ENCODE results near the gene PATJ.

PATJ gene

GRCh38 chr1:61873994-61874393, 131.7 kb downstream of the PATJ start (continued):
- TF ChIP-seq PRDM10 (tag by site-specific recombination; IDR thresholded peaks at IDR 0.05) (no peak), ZNF777 (tag by site-specific recombination; IDR thresholded peaks at IDR 0.05; ENCODE audit: borderline replicate concordance) (no peak), ZNF394 (tag by site-specific recombination; IDR thresholded peaks at IDR 0.05; ENCODE audit: borderline replicate concordance) (peak; percentile 84; the same call in 1 of the 2 replicates)

GRCh38 chr1:61875198-61875597, 132.9 kb downstream of the PATJ start:
- Histone ChIP-seq H3K4me3 (ENCODE audit: low read depth, low read length) (no peak overlapping the region), H3K27ac (ENCODE audit: extremely low read depth, low read depth, low read length) (no peak overlapping the region), H3K4me1 (ENCODE audit: control insufficient read depth, insufficient read depth, low read length) (no peaks in the 10 kb centered on the region), H3K36me3 (ENCODE audit: control insufficient read depth in 2 of 2, insufficient read depth in 1 of 2, low read length in 2 of 2) (peaks cover 6 to 33% of the 10 kb centered on the region in 2 experiments), H3K9me3 (ENCODE audit: control insufficient read depth, insufficient read depth, low read depth, low read length) (peaks cover 3% of the 10 kb centered on the region)
- ChIA-PET CTCF (interaction anchor here (1.1 kb wide), 1 partner anchor 1895 kb away, joined by 4 read pairs; no protein-coding TSS in a partner anchor), POLR2A (no interaction called here)
- no peak for TF ChIP-seq ZIC2 (tag by site-specific recombination; IDR thresholded peaks at IDR 0.05)
- TF ChIP-seq BCL11B (tag by site-specific recombination; IDR thresholded peaks at IDR 0.05; ENCODE audit: low read depth) = no peak
- no peak for TF ChIP-seq ZNF580 (tag by site-specific recombination; IDR thresholded peaks at IDR 0.05)
- TF ChIP-seq ZNF791 (tag by site-specific recombination; IDR thresholded peaks at IDR 0.05) = no peak
- no peak for TF ChIP-seq FEZF1 (tag by site-specific recombination; IDR thresholded peaks at IDR 0.05)
- TF ChIP-seq ZNF112 (tag by site-specific recombination; IDR thresholded peaks at IDR 0.05) = no peak
- no peak for TF ChIP-seq ZFP3 (tag by site-specific recombination; IDR thresholded peaks at IDR 0.05; ENCODE audit: low read depth)
- no peak for TF ChIP-seq GLIS1 (tag by site-specific recombination; IDR thresholded peaks at IDR 0.05)
- TF ChIP-seq ZNF776 (tag by site-specific recombination; IDR thresholded peaks at IDR 0.05; ENCODE audit: borderline replicate concordance) = no peak
- TF ChIP-seq HOXC10 (CRISPR knock-in tag; IDR thresholded peaks at IDR 0.05) = no peak
- no peak for TF ChIP-seq ZNF600 (tag by site-specific recombination; IDR thresholded peaks at IDR 0.05)
- TF ChIP-seq SCRT2 (tag by site-specific recombination; IDR thresholded peaks at IDR 0.05) = no peak
- no peak for TF ChIP-seq ZNF623 (tag by site-specific recombination; IDR thresholded peaks at IDR 0.05)
- TF ChIP-seq ZSCAN16 (tag by site-specific recombination; IDR thresholded peaks at IDR 0.05) = no peak
- TF ChIP-seq ZNF449 (tag by site-specific recombination; IDR thresholded peaks at IDR 0.05) = no peak
- no peak for TF ChIP-seq SP3 (tag by site-specific recombination; IDR thresholded peaks at IDR 0.05)
- no peak for TF ChIP-seq TSHZ1 (tag by site-specific recombination; IDR thresholded peaks at IDR 0.05; ENCODE audit: borderline replicate concordance)
- no peak for TF ChIP-seq ZSCAN30 (tag by site-specific recombination; IDR thresholded peaks at IDR 0.05)
- no peak for TF ChIP-seq ZNF626 (tag by site-specific recombination; IDR thresholded peaks at IDR 0.05)
- TF ChIP-seq ZBTB8A (tag by site-specific recombination; IDR thresholded peaks at IDR 0.05) = no peak
